Measurements from ENCODE around the gene IGF2BP2. TPM values are rescaled to one million over a fixed set of nuclear protein-coding genes. Genes with fewer than 3 reads are reported as not detected.
A peak's percentile ranks its signal among the peaks of the same experiment; 100 is the strongest.

Gene IGF2BP2
- total RNA-seq, 6 donors from 2014 or later, result 11.4 to 60.3 (median 24.9) TPM

DNA sequence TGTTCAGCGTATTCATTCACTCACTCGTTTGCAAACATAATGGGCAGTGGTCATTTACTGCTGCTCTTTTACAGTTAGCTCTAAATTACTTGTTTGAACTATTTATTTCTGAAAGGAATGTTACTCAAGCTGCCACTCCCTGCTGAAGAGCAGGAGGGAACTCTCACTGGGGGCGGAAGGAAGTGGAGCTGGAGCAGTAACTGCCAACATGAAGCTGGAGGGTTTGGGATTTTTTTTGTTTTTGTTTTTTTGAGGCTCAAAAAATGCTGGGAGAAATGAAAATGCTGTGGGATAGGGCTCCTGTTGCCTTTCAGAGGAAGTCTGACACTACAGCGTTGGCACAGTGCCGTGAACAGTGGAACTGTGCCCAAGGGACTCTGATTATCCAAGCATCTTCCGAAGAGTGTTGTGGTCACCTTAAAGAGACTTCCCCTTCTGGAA lies 194.6 kb downstream of the IGF2BP2 start:
- Histone ChIP-seq H3K36me3 (peaks cover 8 to 55% (median 33%) of the 10 kb centered on the region in 4 donors), H3K27me3 (no peaks in the 10 kb centered on the region), H3K4me1 (peaks cover 18 to 25% (median 22%) of the 10 kb centered on the region in 4 donors), H3K9me3 (no peaks in the 10 kb centered on the region), H3K27ac (peak overlapping the region; percentile 42 to 69 (median 51)), H3K4me3 (no peak overlapping the region)
- 37 to 40% methylated on average over 6 of the region's 6 CpGs for WGBS, 2 donors
- no peak for TF ChIP-seq POLR2A (IDR thresholded peaks at IDR 0.05)
- TF ChIP-seq EP300 (IDR thresholded peaks at IDR 0.05), result no peak
- TF ChIP-seq, protein P1, sequence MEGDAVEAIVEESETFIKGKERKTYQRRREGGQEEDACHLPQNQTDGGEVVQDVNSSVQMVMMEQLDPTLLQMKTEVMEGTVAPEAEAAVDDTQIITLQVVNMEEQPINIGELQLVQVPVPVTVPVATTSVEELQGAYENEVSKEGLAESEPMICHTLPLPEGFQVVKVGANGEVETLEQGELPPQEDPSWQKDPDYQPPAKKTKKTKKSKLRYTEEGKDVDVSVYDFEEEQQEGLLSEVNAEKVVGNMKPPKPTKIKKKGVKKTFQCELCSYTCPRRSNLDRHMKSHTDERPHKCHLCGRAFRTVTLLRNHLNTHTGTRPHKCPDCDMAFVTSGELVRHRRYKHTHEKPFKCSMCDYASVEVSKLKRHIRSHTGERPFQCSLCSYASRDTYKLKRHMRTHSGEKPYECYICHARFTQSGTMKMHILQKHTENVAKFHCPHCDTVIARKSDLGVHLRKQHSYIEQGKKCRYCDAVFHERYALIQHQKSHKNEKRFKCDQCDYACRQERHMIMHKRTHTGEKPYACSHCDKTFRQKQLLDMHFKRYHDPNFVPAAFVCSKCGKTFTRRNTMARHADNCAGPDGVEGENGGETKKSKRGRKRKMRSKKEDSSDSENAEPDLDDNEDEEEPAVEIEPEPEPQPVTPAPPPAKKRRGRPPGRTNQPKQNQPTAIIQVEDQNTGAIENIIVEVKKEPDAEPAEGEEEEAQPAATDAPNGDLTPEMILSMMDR (IDR thresholded peaks at IDR 0.05), result no peak
- DNase-seq (peak in 1 of 2 donors; percentile 54), ATAC-seq (ENCODE audit: low FRiP score in 2 of 2) (peak; percentile 68 to 76)

DNA sequence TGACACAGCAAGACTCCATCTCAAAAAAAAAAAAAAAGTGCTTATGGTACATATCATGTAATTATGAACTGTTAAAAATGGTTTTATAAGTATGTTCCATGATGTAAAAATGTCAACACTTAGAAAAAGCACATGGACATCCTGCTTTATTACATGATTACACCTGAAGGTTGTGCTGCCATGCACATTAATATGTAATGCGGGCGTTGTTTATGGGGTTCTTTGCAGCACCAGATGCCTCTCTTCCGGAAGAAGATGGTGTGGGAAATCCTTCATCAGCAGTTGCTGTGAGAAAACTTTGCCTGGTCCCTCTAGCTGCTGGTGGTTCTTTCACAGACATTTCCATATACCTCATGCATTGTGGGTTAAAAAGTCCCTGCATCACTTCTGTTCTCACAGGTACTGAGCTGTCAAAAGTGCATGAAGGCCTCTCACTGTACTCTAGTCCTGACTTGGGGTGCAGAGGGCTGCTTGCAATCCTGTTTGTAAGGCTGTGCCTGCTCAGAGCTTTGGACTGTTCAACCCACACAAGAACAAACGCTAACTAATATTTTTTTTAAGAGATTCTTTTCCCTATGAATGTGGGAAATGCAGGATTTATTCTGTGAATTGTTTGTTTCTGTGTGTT lies 195.2 kb downstream of the IGF2BP2 start:
- 67% methylated on average over 4 of the region's 4 CpGs for WGBS, 2 donors
- Histone ChIP-seq H3K9me3 (no peaks in the 10 kb centered on the region), H3K4me3 (no peak overlapping the region), H3K4me1 (peaks cover 18 to 25% (median 22%) of the 10 kb centered on the region in 4 donors), H3K27me3 (no peaks in the 10 kb centered on the region), H3K27ac (peak overlapping the region; percentile 42 to 69 (median 51)), H3K36me3 (peaks cover 8 to 60% (median 36%) of the 10 kb centered on the region in 4 donors)
- ATAC-seq (ENCODE audit: low FRiP score in 2 of 2) (peak; percentile 24 to 59), DNase-seq (no peak)
- TF ChIP-seq, protein P1 (IDR thresholded peaks at IDR 0.05), result no peak
- TF ChIP-seq POLR2AphosphoS5 (IDR thresholded peaks at IDR 0.05), result no peak
- TF ChIP-seq POLR2A (IDR thresholded peaks at IDR 0.05), result no peak
- TF ChIP-seq EP300 (IDR thresholded peaks at IDR 0.05), result no peak

DNA sequence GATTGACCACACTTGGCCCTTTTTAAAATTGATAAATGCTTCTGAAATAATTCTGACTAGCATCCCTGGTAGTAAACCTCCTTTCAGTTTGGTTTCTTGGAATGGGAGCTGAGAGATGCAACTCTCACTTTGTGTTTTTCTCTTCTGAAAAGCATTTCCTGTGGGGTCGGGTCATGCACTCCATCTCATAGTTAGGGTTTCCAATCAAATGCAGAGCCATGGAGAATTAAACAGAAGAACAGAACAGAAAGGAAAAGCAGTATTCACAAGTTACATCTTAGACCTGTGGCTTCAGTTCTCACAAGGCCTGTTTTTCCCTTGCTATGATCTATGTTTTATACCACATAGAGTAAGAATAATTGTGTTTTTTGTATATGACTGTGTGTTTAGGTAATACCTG lies 199.1 kb downstream of the IGF2BP2 start:
- Histone ChIP-seq H3K27ac (no peak overlapping the region), H3K36me3 (peaks cover 17 to 92% (median 59%) of the 10 kb centered on the region in 4 donors), H3K4me3 (no peak overlapping the region), H3K27me3 (no peaks in the 10 kb centered on the region), H3K4me1 (peaks cover 17 to 21% (median 20%) of the 10 kb centered on the region in 4 donors), H3K9me3 (no peaks in the 10 kb centered on the region)
- TF ChIP-seq, protein P1 (IDR thresholded peaks at IDR 0.05), result no peak
- no peak for TF ChIP-seq POLR2AphosphoS5 (IDR thresholded peaks at IDR 0.05)
- TF ChIP-seq POLR2A (IDR thresholded peaks at IDR 0.05), result no peak
- no peak for TF ChIP-seq EP300 (IDR thresholded peaks at IDR 0.05)
- DNase-seq (no peak), ATAC-seq (ENCODE audit: low FRiP score in 2 of 2) (no peak)
- 64 to 70% methylated on average over 1 of the region's 1 CpG for WGBS, 2 donors

DNA sequence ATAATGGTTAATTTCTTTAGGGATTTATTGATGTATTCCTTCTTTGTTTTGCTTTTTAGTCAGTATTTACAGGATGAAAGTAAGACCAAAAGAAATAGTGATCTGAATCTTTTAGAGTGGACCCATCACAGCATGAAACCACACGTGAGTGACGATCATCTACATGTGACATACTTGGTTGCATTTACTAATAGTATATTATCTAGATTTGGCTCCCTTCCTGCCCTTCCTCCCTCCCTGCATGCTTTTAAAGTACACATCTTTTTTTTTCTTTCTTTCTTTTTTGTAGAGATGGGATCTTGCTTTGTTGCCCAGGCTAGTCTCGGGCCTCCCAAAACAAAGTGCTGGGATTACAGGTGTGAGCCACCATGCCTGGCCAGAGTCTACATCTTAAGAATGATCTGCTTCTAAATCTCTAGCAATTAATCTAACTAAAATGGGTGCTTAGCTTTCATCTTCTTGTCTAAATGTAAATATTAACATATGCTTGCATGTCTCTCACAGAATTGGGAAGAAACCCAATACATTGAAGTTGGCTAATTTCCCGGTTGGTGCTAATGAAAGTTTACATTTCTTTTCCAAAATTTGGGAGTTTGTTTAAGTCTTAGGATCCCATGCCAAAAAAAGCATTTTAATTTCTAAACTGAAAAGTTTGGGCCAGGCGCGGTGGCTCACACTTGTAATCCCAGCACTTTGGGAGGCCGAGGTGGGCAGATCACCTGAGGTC lies 200.7 kb downstream of the IGF2BP2 start:
- no peak for ATAC-seq (ENCODE audit: low FRiP score in 2 of 2)
- Histone ChIP-seq H3K4me1 (peaks cover 1 to 5% (median 3%) of the 10 kb centered on the region in 4 donors), H3K27me3 (no peaks in the 10 kb centered on the region), H3K9me3 (no peaks in the 10 kb centered on the region), H3K4me3 (no peak overlapping the region), H3K36me3 (peaks cover 17 to 95% (median 71%) of the 10 kb centered on the region in 4 donors), H3K27ac (no peak overlapping the region)
- no peak for DNase-seq
- WGBS, 2 donors, result 92 to 95% methylated on average over 7 of the region's 7 CpGs
- no peak for TF ChIP-seq POLR2A (IDR thresholded peaks at IDR 0.05)
- TF ChIP-seq POLR2AphosphoS5 (IDR thresholded peaks at IDR 0.05), result no peak
- TF ChIP-seq EP300 (IDR thresholded peaks at IDR 0.05), result no peak
- TF ChIP-seq, protein P1 (IDR thresholded peaks at IDR 0.05), result no peak

Data from upper lobe of left lung (tissue), 6 donors.